Muscle of arm (tissue), 12 donors: ENCODE results near the gene MACROD2. TPM values are rescaled to one million over a fixed set of nuclear protein-coding genes. Genes with fewer than 3 reads are reported as not detected.

Experiments
- DNase-seq: peaks from one replicate; pipeline ENCODE4 v3.0.0-alpha.2; 2013
- polyA plus RNA-seq, 12 donors: library from polyadenylated mRNA; unstranded; fragments of 120-200 nt; gene quantifications; one replicate each; pipeline ENCODE4 v1.2.1, GENCODE V29; 2013; ENCODE audit not compliant: insufficient read length in 12 of 12

Gene MACROD2
- polyA plus RNA-seq, 12 donors = 2.7 to 19.1 (median 4.0) TPM; not detected in 1

DNA sequence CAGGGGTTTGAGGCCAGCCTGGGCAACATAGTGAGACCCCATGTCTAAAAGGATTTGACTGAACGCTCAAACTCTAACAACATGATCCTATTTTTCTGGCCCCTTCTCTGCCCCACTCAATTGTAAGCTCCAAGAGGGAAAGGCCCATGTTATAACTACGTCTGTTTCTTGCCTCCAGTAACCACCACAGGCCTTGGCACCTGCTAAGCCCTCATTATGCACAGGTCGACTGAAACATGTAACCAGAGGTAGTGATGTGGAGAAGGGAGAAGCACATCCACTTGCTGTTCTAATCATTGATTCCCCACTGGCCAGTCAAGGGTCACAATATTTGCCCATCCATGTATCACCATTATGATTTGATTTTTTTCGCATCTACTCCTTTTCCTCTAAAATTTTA lies 2102.5 kb downstream of the MACROD2 start:
- no peak for DNase-seq

DNA sequence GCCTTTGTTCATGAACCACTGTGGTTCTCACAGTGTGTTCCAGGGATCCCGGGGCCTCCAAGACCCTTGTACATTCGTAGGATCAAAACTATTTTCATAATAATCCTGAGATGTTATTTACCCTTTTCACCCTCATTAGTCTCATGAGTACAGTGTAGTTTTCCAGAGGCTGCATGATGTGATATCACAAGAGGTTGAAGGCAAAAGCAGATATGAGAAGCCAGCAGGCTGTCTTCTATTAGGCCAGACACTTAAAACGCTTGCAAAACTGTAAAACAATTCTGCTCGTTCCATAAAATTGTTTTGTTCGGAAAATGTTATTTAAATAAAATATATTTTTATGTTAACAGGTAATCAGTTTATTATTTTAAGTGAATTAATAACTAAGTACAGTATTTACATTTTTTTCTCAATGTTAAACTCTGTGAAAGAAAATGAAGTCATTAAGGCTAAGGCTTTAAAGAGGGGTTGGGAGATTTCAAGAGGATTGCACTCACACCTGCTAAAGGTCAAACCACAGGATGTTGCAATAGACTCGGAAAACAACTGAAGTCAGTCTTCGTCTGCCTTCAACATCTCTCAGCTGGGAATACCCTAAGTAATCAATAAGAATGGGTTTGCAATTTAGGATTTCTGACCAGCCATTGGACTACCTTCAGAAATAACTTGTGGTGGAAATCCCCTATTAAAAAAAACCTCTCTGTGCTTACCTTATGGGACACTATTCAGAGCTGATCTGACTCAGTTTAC lies 2103.7 kb downstream of the MACROD2 start:
- no peak for DNase-seq

DNA sequence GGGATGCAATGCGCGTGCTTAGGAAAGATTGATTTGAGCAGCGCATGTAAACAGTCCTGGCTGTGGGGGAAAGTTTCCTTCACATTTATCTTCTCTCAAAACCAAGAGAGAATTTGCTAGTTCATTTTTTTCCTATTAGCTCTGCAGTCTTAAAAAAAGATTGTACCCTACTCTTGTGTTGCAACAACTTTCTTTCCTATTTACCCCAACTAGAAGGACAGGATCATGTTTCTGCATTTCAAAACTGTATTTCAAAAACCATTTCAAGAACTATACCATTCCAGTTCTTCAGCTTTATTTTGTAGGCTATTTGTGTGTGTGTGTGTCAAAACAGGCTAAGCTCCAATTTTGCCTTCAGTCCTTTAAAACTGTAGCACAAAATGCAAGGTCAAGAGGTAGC lies 2104.8 kb downstream of the MACROD2 start:
- DNase-seq = no peak

DNA sequence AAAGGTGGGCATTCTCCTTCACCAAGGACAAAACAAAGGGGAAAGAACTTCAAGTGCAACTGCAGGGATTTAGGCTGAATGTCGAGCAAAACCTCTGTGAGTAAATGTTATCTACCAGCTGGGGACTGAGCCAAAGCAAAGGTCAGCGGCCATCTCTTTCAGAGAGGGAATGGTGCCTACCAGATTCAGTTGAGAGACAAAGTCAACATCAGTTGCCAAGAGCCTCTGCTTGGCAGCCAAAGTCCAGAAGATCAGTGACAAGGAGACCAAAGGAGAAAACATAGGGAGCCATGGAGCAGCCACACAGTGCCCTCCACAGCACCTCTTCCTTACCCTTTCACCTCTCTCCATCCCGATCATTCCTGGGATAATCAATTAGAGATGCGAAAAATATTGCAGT lies 2105.5 kb downstream of the MACROD2 start:
- no peak for DNase-seq

Other genes with a start within 250 kb of the MACROD2 start
- 10 to 100 TPM in 11 of 12 donors, not detected in 1; 13.9 to 26.7 (median 18.3) TPM for gene ESF1, start 210.6 kb upstream of the MACROD2 start, polyA plus RNA-seq
- 10 to 100 TPM in 11 of 12 donors, not detected in 1; 16.5 to 35.9 (median 20.5) TPM for gene NDUFAF5, start 210.5 kb upstream of the MACROD2 start, polyA plus RNA-seq
- not detected for gene SEL1L2, start 4.9 kb upstream of the MACROD2 start, polyA plus RNA-seq